PFSK-1 (cell line): ENCODE data around the gene MGMT.

Source experiments
- FOXP2 ChIP-seq: optimal IDR thresholded peaks from 2 replicates; pipeline ENCODE3; 2011; ENCODE audit warnings: borderline replicate concordance, control low read depth, inconsistent platforms; ENCODE audit not compliant: insufficient read depth; ENCODE audit errors: extremely low read length, extremely low read depth
- POLR2AphosphoS5 ChIP-seq: IDR thresholded peaks from 2 replicates; pipeline ENCODE4 v1.6.1; 2012; ENCODE audit warnings: low read depth, mild to moderate bottlenecking, control low read depth, low read length, moderate library complexity
- SIN3A ChIP-seq: IDR thresholded peaks from 2 replicates; pipeline ENCODE4 v1.6.1; 2012; ENCODE audit warnings: mild to moderate bottlenecking, low read length, moderate library complexity, borderline replicate concordance; ENCODE audit not compliant: insufficient read depth
- TAF1 ChIP-seq: IDR thresholded peaks from 2 replicates; pipeline ENCODE4 v1.6.1; 2012; ENCODE audit warnings: low read length, control low read depth, borderline replicate concordance; ENCODE audit not compliant: insufficient read depth
- TF ChIP-seq, protein P1 (sequence below), 2 experiments: IDR thresholded peaks; 2 replicates each; pipeline versions ENCODE4 v1.6.1 to v1.8.0; 2011 to 2012; ENCODE audit warnings: low read depth in 2 of 2, low read length in 2 of 2, control low read depth in 1 of 2, inconsistent platforms in 1 of 2, mild to moderate bottlenecking in 1 of 2, moderate library complexity in 1 of 2; ENCODE audit not compliant: insufficient read depth in 1 of 2

The MGMT gene

GRCh38 chr10:129506101-129506797 is 39.2 kb downstream of the MGMT start:
- no peak for TF ChIP-seq FOXP2
- TF ChIP-seq SIN3A, result no peak
- TF ChIP-seq TAF1, result no peak
- TF ChIP-seq, protein P1, sequence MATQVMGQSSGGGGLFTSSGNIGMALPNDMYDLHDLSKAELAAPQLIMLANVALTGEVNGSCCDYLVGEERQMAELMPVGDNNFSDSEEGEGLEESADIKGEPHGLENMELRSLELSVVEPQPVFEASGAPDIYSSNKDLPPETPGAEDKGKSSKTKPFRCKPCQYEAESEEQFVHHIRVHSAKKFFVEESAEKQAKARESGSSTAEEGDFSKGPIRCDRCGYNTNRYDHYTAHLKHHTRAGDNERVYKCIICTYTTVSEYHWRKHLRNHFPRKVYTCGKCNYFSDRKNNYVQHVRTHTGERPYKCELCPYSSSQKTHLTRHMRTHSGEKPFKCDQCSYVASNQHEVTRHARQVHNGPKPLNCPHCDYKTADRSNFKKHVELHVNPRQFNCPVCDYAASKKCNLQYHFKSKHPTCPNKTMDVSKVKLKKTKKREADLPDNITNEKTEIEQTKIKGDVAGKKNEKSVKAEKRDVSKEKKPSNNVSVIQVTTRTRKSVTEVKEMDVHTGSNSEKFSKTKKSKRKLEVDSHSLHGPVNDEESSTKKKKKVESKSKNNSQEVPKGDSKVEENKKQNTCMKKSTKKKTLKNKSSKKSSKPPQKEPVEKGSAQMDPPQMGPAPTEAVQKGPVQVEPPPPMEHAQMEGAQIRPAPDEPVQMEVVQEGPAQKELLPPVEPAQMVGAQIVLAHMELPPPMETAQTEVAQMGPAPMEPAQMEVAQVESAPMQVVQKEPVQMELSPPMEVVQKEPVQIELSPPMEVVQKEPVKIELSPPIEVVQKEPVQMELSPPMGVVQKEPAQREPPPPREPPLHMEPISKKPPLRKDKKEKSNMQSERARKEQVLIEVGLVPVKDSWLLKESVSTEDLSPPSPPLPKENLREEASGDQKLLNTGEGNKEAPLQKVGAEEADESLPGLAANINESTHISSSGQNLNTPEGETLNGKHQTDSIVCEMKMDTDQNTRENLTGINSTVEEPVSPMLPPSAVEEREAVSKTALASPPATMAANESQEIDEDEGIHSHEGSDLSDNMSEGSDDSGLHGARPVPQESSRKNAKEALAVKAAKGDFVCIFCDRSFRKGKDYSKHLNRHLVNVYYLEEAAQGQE (IDR thresholded peaks at IDR 0.05; ENCODE audit: insufficient read depth in 1 of 2, low read depth in 2 of 2, low read length in 2 of 2), result no peak
- TF ChIP-seq POLR2AphosphoS5, result no peak

DNA sequence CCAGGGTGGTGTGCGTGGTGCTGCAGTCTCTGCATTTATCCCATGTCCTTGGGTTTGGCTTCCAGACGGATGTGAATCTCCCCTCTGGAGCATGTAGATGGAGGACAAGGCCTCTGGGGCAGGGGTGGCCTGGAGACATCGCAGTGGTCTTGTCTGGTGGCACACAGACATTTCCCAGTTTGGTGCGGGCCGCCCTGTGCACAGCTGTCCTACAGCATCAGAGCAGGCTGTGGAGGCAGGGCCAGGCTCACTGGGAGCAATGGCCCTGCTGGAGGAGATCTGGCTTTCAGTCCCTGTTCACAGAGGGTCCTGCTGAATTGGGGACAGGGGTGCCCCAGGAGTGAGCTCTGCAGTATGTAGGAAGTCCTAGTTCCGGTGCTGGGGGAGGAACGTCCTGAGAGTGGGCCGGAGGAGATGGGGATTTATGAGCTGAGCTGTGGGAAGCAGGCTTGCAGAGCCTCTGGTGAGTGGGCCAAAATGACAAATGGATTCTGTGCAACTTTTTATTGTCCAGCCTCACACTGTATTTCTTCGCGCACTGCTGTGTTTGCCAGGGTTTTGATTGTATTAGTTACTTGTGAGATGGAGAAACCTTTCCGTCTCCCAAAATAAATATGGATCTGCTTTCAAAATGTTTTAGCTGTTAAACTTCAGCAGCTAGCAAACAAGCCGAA is 40.3 kb downstream of the MGMT start:
- TF ChIP-seq SIN3A (no peak), POLR2AphosphoS5 (no peak), TAF1 (no peak), FOXP2 (no peak)
- TF ChIP-seq, protein P1 (IDR thresholded peaks at IDR 0.05; ENCODE audit: insufficient read depth in 1 of 2, low read depth in 2 of 2, low read length in 2 of 2), result no peak

GRCh38 chr10:129509155-129509554 is 42.1 kb downstream of the MGMT start:
- TF ChIP-seq POLR2AphosphoS5, result no peak

- TF ChIP-seq SIN3A (no peak), POLR2AphosphoS5 (no peak), TAF1 (no peak), FOXP2 (no peak)
Measured at GRCh38 chr10:129509835-129510234, 42.8 kb downstream of the MGMT start.

DNA sequence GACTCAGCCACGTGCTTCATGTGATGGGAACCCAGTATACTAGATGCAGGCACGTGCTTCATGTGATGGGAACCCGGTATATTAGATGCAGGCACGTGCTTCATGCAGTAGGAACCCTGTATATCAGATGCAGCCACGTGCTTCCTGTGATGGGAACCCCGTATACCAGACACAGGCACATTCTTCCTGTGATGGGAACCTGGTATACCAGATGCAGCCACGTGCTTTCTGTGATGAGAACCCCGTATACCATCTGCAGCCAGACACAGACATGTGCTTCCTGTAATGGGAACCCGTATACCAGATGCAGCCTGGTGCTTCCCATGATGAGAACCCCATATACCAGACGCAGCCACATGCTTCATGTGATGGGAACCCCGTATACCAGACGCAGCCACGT is 44.0 kb downstream of the MGMT start:
- TF ChIP-seq FOXP2 (no peak), TAF1 (no peak), POLR2AphosphoS5 (no peak), SIN3A (no peak)
- TF ChIP-seq, protein P1 (IDR thresholded peaks at IDR 0.05; ENCODE audit: insufficient read depth in 1 of 2, low read depth in 2 of 2, low read length in 2 of 2), result no peak

GRCh38 chr10:129511758-129512157 is 44.7 kb downstream of the MGMT start:
- no peak for TF ChIP-seq TAF1
- no peak for TF ChIP-seq FOXP2
- no peak for TF ChIP-seq SIN3A
